BLaER1 treated with 17β-estradiol and CSF1 and Interleukin-3, amounts not matched to agents 10 nM and 100 nM (cell line): ENCODE results near the gene ARMC10.
"Not testable (repeated sequence)": the region's sequence is repeated elsewhere in the genome, so short reads cannot be mapped to it uniquely, and the experiment has no call there.

Source experiments
- H3K27ac ChIP-seq, 11 experiments: shearing (Covaris generic); formaldehyde crosslinking; 2 replicates each; pipeline ENCODE4 v1.8.1; 2022
- H3K27me3 ChIP-seq, 11 experiments: shearing (Covaris generic); formaldehyde crosslinking; 2 replicates each; pipeline ENCODE4 v1.8.1; 2022
- H3K36me3 ChIP-seq, 11 experiments: shearing (Covaris generic); formaldehyde crosslinking; 2 replicates each; pipeline ENCODE4 v1.8.1; 2022
- H3K4me1 ChIP-seq, 10 experiments: shearing (Covaris generic); formaldehyde crosslinking; 2 replicates each; pipeline ENCODE4 v1.8.1; 2022
- H3K4me2 ChIP-seq, 11 experiments: shearing (Covaris generic); formaldehyde crosslinking; 2 replicates each; pipeline ENCODE4 v1.8.1; 2022
- H3K4me3 ChIP-seq, 10 experiments: shearing (Covaris generic); formaldehyde crosslinking; 2 replicates each; pipeline ENCODE4 v1.8.1; 2022
- H3K9ac ChIP-seq, 11 experiments: shearing (Covaris generic); formaldehyde crosslinking; 2 replicates each; pipeline ENCODE4 v1.8.1; 2022
- H3K9me3 ChIP-seq, 11 experiments: shearing (Covaris generic); formaldehyde crosslinking; replicated peaks in 1 of 11; 2 replicates each; pipeline ENCODE4 v1.8.1; 2022
- H4K20me1 ChIP-seq, 11 experiments: shearing (Covaris generic); formaldehyde crosslinking; 2 replicates each; pipeline ENCODE4 v1.8.1; 2022
- Cebpa-rat ChIP-seq, 11 experiments: shearing (Covaris generic); IDR thresholded peaks; 2 replicates each; pipeline ENCODE4 v1.8.1; 2022

ARMC10 gene

DNA sequence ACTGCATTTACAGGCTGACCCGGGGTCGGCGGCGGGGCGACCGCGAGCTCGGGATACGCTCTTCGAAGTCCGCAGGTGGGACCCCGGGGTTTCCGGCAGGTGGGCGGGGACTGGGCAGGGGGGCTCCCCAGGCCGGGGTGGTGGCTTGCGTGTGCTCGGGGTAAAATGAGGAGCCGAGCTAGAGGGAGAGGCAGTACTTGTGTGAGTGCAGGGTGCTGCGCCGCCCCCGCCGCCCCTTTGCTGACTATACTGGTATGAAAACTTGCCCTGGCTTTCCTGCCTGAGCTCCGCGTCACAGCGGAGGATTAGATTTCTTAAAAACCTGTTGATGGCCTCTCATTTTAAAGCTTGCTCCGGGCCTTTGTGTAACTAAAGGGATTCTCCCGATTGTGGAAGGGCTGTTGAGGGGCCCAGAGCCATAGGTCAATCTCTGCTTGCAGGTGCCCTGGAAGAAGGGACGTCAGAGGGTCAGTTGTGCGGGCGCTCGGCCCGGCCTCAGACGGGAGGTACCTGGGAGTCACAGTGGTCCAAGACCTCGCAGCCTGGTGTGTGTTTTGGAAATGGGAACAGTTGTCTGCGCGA lies 488 bp downstream of the ARMC10 start:
- Histone ChIP-seq H3K9me3 (peaks cover 11 to 19% (median 14%) of the 10 kb centered on the region in 11 experiments; a peak in 20 of 22 replicates), H3K9ac (peak overlapping the region; percentile 87 to 92 (median 89)), H3K36me3 (peaks cover 0 to 28% (median 19%) of the 10 kb centered on the region in 11 experiments; a peak in 17 of 22 replicates), H3K4me1 (peaks cover 34 to 45% (median 40%) of the 10 kb centered on the region in 10 experiments), H3K4me3 (peak overlapping the region; percentile 74 to 87 (median 81)), H3K27ac (peak overlapping the region; percentile 77 to 92 (median 90)), H3K4me2 (peak overlapping the region; percentile 86 to 98 (median 93)), H3K27me3 (no peaks in the 10 kb centered on the region), H4K20me1 (peaks cover 0 to 21% (median 0%) of the 10 kb centered on the region in 11 experiments; a peak in 2 of 22 replicates)
- no peak for TF ChIP-seq Cebpa-rat (IDR thresholded peaks at IDR 0.05)

DNA sequence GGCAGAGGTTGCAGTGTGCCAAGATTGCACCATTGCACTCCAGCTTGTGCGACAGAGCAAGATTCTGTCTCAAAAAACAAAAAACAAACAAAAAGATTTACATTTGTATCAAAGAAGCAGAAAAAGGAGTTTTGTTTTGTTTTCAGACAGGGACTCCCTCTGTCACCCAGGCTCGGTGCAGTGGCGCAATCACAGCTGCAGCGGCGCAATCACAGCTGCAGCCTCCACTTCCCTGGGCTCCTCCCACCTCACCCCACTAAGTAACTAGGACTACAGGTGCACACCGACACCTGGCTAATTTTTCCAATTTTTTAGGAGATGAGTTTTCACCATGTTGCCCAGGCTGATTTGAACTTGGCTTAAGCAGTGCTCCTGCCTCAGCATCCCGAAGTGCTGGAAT lies 1.8 kb downstream of the ARMC10 start:
- H3K4me2 ChIP-seq, result peak overlapping the region; percentile 86 to 98 (median 93)
- H3K27me3 ChIP-seq, result no peaks in the 10 kb centered on the region
- peaks cover 34 to 45% (median 40%) of the 10 kb centered on the region in 10 experiments for H3K4me1 ChIP-seq
- peaks cover 0 to 41% (median 19%) of the 10 kb centered on the region in 11 experiments; a peak in 20 of 22 replicates for H3K36me3 ChIP-seq
- H3K9ac ChIP-seq, result 0 out of 22 replicates have a peak overlapping the region, but pooled peaks of 1 of the 11 experiments have one; percentile 90
- H3K9me3 ChIP-seq, result peaks cover 11 to 19% (median 14%) of the 10 kb centered on the region in 11 experiments; a peak in 20 of 22 replicates
- peaks cover 0 to 31% (median 0%) of the 10 kb centered on the region in 11 experiments; a peak in 5 of 22 replicates for H4K20me1 ChIP-seq
- peak in 3 of 11 experiments; percentile 48 to 72 (median 51); a peak in 4 of 22 replicates for TF ChIP-seq Cebpa-rat (IDR thresholded peaks at IDR 0.05)
- H3K27ac ChIP-seq, result 0 out of 22 replicates have a peak overlapping the region, but pooled peaks of 1 of the 11 experiments have one; percentile 22
- H3K4me3 ChIP-seq, result 0 out of 20 replicates have a peak overlapping the region, but pooled peaks of 2 of the 10 experiments have one; percentile 81 to 87

DNA sequence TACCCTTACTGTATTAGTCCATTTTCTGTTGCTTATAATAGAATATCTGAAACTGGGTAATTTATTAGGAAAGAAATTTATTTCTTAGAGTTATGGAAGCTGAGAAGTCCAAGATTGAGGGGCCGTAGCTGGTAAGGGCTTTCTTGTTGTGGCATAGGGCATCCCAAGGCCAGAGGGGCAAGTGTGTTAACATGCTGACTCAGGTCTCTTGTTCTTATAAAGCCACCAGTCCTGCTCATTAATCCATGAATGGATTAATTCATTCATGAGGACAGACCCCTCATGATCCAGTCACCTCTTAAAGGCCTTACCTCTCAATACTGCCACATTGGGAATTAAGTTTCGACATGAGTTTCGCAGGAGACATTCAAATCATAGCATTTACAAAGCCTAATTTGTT lies 2.4 kb downstream of the ARMC10 start:
- H3K36me3 ChIP-seq, result peaks cover 0 to 43% (median 20%) of the 10 kb centered on the region in 11 experiments; a peak in 21 of 22 replicates
- no peak overlapping the region for H3K4me3 ChIP-seq
- no peak overlapping the region for H3K9ac ChIP-seq
- H3K4me1 ChIP-seq, result peaks cover 34 to 45% (median 40%) of the 10 kb centered on the region in 10 experiments
- no peak overlapping the region for H3K27ac ChIP-seq
- H3K4me2 ChIP-seq, result peak overlapping the region in 9 of 11 experiments; percentile 1 to 98 (median 93); a peak in 14 of 22 replicates
- no peaks in the 10 kb centered on the region for H3K27me3 ChIP-seq
- H4K20me1 ChIP-seq, result peaks cover 0 to 31% (median 0%) of the 10 kb centered on the region in 11 experiments; a peak in 5 of 22 replicates
- peaks cover 11 to 19% (median 14%) of the 10 kb centered on the region in 11 experiments; a peak in 20 of 22 replicates for H3K9me3 ChIP-seq
- TF ChIP-seq Cebpa-rat (IDR thresholded peaks at IDR 0.05), result no peak

- H3K27ac ChIP-seq, result peak overlapping the region in 4 of 11 experiments; percentile 8 to 34 (median 12); a peak in 3 of 22 replicates
- H3K36me3 ChIP-seq, result peaks cover 6 to 52% (median 30%) of the 10 kb centered on the region in 11 experiments; a peak in 21 of 22 replicates
- H4K20me1 ChIP-seq, result peaks cover 0 to 31% (median 0%) of the 10 kb centered on the region in 11 experiments; a peak in 5 of 22 replicates
- H3K4me1 ChIP-seq, result peaks cover 34 to 45% (median 40%) of the 10 kb centered on the region in 10 experiments
- peak overlapping the region; percentile 5 to 86 (median 39); a peak in 17 of 22 replicates for H3K4me2 ChIP-seq
- not testable (repeated sequence) for H3K27me3 ChIP-seq, H3K9ac ChIP-seq
- H3K4me3 ChIP-seq, result peak overlapping the region in 1 of 10 experiments; percentile 5; a peak in 1 of 20 replicates
- H3K9me3 ChIP-seq, result peaks cover 11 to 19% (median 14%) of the 10 kb centered on the region in 11 experiments; a peak in 20 of 22 replicates
Measured at GRCh38 chr7:103078226-103078625, 3.3 kb downstream of the ARMC10 start.

GRCh38 chr7:103079836-103080235 lies 4.9 kb downstream of the ARMC10 start:
- TF ChIP-seq Cebpa-rat (IDR thresholded peaks at IDR 0.05), result no peak
- H3K9ac ChIP-seq, result no peak overlapping the region
- H4K20me1 ChIP-seq, result peaks cover 0 to 32% (median 0%) of the 10 kb centered on the region in 11 experiments; a peak in 5 of 22 replicates
- no peaks in the 10 kb centered on the region for H3K27me3 ChIP-seq
- peaks cover 22 to 68% (median 46%) of the 10 kb centered on the region in 11 experiments for H3K36me3 ChIP-seq
- H3K4me2 ChIP-seq, result 0 out of 22 replicates have a peak overlapping the region, but pooled peaks of 1 of the 11 experiments have one; percentile 17
- H3K4me1 ChIP-seq, result peaks cover 25 to 35% (median 30%) of the 10 kb centered on the region in 10 experiments
- H3K9me3 ChIP-seq, result peaks cover 11 to 19% (median 14%) of the 10 kb centered on the region in 11 experiments; a peak in 20 of 22 replicates
- no peak overlapping the region for H3K4me3 ChIP-seq
- H3K27ac ChIP-seq, result no peak overlapping the region

DNA sequence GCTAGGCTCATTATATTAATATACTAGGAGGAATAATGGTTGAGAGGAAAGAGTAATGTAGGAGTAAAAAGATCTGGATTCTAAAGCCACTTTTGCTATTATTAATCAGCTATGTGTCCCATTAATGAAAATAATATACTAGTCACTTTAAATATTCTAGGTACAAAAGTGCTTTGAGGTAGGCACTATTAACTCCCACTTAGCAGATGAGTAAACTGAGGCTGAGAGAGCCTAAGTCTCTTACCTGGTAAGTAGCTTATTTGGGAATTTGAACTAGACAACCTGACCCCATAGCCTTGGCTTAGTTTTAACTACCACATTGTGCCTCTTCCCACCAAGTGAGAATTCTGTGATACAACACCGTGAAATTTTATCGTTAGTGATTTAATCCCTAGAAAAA lies 6.0 kb downstream of the ARMC10 start:
- peaks cover 22 to 32% (median 27%) of the 10 kb centered on the region in 10 experiments for H3K4me1 ChIP-seq
- no peak for TF ChIP-seq Cebpa-rat (IDR thresholded peaks at IDR 0.05)
- no peak overlapping the region for H3K4me2 ChIP-seq
- H3K27ac ChIP-seq, result no peak overlapping the region
- no peaks in the 10 kb centered on the region for H3K27me3 ChIP-seq
- H3K9ac ChIP-seq, result no peak overlapping the region
- no peak overlapping the region for H3K4me3 ChIP-seq
- H3K9me3 ChIP-seq, result peaks cover 11 to 19% (median 14%) of the 10 kb centered on the region in 11 experiments; a peak in 20 of 22 replicates
- peaks cover 33 to 79% (median 56%) of the 10 kb centered on the region in 11 experiments for H3K36me3 ChIP-seq
- peaks cover 0 to 28% (median 0%) of the 10 kb centered on the region in 11 experiments; a peak in 5 of 22 replicates for H4K20me1 ChIP-seq

GRCh38 chr7:103082497-103082896 lies 7.6 kb downstream of the ARMC10 start:
- Histone ChIP-seq H4K20me1 (peaks cover 0 to 24% (median 0%) of the 10 kb centered on the region in 11 experiments; a peak in 5 of 22 replicates), H3K4me2 (no peak overlapping the region), H3K4me1 (peaks cover 8 to 19% (median 13%) of the 10 kb centered on the region in 10 experiments; a peak in 18 of 20 replicates), H3K9ac (no peak overlapping the region), H3K9me3 (peaks cover 11 to 19% (median 14%) of the 10 kb centered on the region in 11 experiments; a peak in 20 of 22 replicates), H3K36me3 (peaks cover 45 to 87% (median 66%) of the 10 kb centered on the region in 11 experiments), H3K4me3 (no peak overlapping the region), H3K27ac (no peak overlapping the region), H3K27me3 (no peaks in the 10 kb centered on the region)
- no peak for TF ChIP-seq Cebpa-rat (IDR thresholded peaks at IDR 0.05)

- no peak for TF ChIP-seq Cebpa-rat (IDR thresholded peaks at IDR 0.05)
- no peak overlapping the region for H3K9ac ChIP-seq
- H3K4me2 ChIP-seq, result no peak overlapping the region
- peaks cover 52 to 87% (median 68%) of the 10 kb centered on the region in 11 experiments for H3K36me3 ChIP-seq
- H4K20me1 ChIP-seq, result peaks cover 0 to 19% (median 0%) of the 10 kb centered on the region in 11 experiments; a peak in 5 of 22 replicates
- no peak overlapping the region for H3K27ac ChIP-seq
- H3K9me3 ChIP-seq, result peaks cover 5 to 13% (median 7%) of the 10 kb centered on the region in 11 experiments; a peak in 20 of 22 replicates
- H3K4me3 ChIP-seq, result no peak overlapping the region
- peaks cover under 1 to 13% (median 7%) of the 10 kb centered on the region in 10 experiments; a peak in 18 of 20 replicates for H3K4me1 ChIP-seq
- H3K27me3 ChIP-seq, result no peaks in the 10 kb centered on the region
Measured at GRCh38 chr7:103083210-103083609, 8.3 kb downstream of the ARMC10 start.

DNA sequence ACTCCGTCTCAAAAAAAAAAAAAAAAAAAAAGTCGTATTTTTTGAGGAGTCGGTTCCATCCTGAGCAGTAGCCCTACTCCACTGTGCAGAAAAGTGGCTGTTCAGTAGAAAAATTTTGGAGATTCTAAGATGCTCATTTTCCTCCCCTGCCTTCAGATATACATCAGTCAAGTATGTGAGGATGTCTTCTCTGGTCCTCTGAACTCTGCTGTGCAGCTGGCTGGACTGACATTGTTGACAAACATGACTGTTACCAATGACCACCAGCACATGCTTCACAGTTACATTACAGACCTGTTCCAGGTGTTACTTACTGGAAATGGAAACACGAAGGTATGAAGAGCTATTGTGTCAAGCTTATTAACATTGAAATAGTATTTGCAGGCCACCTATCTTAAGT lies 17.4 kb downstream of the ARMC10 start:
- peaks cover 71 to 97% (median 83%) of the 10 kb centered on the region in 11 experiments for H3K36me3 ChIP-seq

More for the DNA sequence above, 17.4 kb downstream of the ARMC10 start:
- not testable (repeated sequence) for H3K4me2 ChIP-seq, H3K4me1 ChIP-seq, H3K9ac ChIP-seq, H3K27me3 ChIP-seq, H3K27ac ChIP-seq, H3K9me3 ChIP-seq, H4K20me1 ChIP-seq, H3K4me3 ChIP-seq
